Activated gamma-delta T cell treated with anti-CD3 and anti-CD28 coated beads, Interleukin-2, amount 50 U/mL, for 16 hours (primary cell): ENCODE measurements around the gene OGT.
"Not testable (repeated sequence)": the region's sequence is repeated elsewhere in the genome, so short reads cannot be mapped to it uniquely, and the experiment has no call there.

Experiments
- DNase-seq: peaks from one replicate; pipeline ENCODE4 v3.0.0-alpha.2; 2020; ENCODE audit warnings: low read depth

Gene OGT

DNA sequence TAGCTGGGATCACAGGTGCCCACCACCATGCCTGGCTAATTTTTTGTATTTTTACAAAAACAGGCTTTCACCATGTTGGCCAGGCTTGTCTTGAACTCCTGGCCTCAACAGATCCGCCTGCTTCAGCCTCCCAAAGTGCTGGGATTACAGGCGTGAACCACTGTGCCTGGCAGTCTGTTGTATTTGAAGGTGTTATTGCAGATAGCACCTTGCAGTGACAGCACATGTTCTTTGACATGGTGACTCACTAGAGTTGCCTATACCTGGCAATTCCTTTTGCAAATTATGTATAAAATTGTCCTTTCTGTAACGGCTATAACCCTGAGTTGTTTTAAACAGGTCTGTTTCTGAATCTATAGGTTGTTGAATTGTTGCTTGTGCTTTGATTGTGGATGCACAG is 7.9 kb downstream of the OGT start:
- no peak for DNase-seq

DNA sequence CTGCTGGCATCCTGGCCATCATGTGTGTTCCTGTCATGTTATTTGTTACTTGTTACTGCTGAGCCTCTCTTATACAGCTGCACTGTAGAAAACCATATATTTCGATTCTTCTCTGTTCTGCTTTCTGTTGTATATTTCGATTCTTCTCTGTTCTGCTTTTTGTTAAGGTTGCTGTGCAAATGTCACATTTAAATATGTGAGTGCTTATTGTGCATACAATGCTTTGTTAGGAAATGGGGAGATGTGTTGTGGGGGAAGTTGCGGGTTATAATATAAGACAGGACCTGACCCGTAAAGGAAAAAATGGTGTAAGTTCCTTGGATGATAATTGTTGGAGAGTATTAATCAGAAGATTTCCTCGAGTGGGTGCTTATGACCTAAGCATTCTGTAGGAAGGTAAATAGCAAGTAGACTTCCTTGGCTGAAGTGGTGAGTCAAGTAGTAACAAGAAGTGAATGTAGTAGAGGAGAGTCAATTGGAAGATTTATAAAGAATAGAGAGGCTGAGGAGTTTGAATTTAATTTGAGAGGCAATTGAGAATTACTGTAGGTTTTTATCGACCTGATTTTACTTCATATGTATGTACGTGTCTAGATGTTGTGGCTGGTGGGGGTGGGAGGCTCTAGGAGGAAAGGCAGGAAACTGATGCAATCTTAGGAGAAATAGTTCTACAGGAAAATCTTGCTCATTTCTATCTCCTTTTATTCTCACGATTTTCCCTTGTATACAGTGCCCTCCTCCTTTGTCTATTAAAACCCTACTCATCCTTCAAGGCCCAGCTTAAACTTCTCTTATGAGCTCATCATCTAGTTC is 8.5 kb downstream of the OGT start:
- no peak for DNase-seq

GRCh38 chrX:71542411-71542810 is 9.5 kb downstream of the OGT start:
- DNase-seq = no peak

- no peak for DNase-seq
Observed at GRCh38 chrX:71542825-71543224, 9.9 kb downstream of the OGT start.

GRCh38 chrX:71543316-71543715 is 10.4 kb downstream of the OGT start:
- DNase-seq = no peak

GRCh38 chrX:71545364-71545763 is 12.5 kb downstream of the OGT start:
- no peak for DNase-seq

- no peak for DNase-seq
Observed at GRCh38 chrX:71546879-71547278, 14.0 kb downstream of the OGT start.

DNA sequence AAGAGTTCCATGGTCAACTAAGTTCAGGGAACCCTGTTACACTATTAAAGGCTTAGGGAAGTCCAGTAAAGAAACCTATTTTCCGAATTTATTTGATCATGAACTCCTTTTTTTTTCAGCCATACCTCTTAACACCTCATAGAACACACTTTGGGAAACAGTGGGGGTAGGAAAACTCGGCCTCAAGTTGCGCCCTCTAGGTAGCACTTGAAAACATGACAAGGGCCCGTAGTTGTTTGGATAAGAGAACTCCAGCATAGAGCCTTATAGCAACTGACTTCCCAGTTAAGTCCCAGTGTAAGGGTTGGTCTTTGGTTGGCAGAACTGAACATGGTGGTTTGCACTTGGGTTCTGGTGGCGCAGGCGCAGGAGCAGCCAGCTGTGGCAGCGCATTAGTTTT is 14.4 kb downstream of the OGT start:
- no peak for DNase-seq

GRCh38 chrX:71549986-71550385 is 17.1 kb downstream of the OGT start:
- DNase-seq = no peak

GRCh38 chrX:71550578-71550977 is 17.7 kb downstream of the OGT start:
- DNase-seq = no peak

DNA sequence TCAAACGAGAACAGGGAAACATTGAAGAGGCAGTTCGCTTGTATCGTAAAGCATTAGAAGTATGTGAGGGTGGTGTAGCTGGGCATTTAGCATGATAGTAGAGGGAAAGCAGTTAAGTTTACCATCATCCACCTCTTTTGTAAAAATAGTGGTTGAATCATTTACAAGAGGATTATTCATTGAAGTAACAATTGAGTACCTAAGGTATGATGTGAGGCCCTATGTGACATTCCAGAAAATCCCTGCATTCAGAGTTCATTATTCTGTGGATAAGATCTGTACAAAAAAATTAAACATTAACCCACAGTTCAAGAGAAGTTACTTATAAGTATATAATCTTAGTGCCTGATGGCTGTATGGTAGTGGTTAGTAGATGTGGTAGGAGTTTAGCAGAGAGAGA is 23.1 kb downstream of the OGT start:
- DNase-seq = no peak

DNA sequence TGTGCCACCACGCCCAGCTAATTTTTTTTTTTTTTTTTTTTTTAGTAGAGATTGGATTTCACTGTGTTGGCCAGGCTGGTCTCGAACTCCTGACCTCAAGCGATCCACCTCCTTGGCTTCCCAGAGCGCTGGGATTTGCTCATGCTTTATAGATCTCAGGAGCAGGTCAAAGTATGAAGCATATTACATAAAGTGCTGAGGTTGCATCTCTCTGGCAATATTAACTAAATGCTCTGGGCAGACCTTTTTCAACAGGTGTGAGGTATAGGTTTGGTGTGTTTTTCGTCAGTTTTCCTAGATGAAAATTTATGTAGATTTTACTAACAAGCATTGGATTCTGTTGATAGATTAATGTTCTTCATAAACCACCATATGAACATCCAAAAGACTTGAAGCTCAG is 26.0 kb downstream of the OGT start:
- DNase-seq = no peak

- DNase-seq = not testable (repeated sequence)
Observed at GRCh38 chrX:71559773-71560172, 26.9 kb downstream of the OGT start.

- no peak for DNase-seq
Observed at GRCh38 chrX:71563921-71564320, 31.0 kb downstream of the OGT start.

DNA sequence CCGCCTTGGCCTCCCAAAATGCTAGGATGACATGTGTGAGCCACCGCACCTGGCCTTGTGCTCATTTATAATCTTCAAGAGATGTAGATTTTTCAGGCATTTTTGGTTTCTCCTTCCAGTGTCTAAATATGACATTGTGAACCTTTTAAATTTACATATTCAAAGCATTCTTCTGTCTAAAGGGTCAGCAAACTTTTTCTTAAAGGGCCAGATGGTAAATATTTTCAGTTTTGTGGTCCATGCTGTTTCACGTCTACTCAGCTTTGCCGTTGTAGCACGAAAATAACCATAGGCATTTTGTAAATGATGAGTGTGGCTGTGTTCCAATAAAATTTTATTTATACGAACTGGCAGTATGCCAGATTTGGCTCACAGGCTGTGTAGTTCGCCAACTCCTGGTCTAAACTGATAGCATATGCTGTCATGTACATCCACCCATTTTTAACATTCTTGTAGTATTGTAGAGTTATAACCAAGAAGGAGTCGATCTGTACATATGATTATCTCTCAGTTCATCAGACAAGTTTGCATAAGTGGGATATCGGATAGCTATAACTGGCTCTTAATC is 32.7 kb downstream of the OGT start:
- no peak for DNase-seq

GRCh38 chrX:71571390-71571789 is 38.5 kb downstream of the OGT start:
- not testable (repeated sequence) for DNase-seq

- no peak for DNase-seq
Observed at GRCh38 chrX:71573590-71573989, 40.7 kb downstream of the OGT start.

- DNase-seq = no peak
Observed at GRCh38 chrX:71577682-71578081, 44.8 kb downstream of the OGT start.

DNA sequence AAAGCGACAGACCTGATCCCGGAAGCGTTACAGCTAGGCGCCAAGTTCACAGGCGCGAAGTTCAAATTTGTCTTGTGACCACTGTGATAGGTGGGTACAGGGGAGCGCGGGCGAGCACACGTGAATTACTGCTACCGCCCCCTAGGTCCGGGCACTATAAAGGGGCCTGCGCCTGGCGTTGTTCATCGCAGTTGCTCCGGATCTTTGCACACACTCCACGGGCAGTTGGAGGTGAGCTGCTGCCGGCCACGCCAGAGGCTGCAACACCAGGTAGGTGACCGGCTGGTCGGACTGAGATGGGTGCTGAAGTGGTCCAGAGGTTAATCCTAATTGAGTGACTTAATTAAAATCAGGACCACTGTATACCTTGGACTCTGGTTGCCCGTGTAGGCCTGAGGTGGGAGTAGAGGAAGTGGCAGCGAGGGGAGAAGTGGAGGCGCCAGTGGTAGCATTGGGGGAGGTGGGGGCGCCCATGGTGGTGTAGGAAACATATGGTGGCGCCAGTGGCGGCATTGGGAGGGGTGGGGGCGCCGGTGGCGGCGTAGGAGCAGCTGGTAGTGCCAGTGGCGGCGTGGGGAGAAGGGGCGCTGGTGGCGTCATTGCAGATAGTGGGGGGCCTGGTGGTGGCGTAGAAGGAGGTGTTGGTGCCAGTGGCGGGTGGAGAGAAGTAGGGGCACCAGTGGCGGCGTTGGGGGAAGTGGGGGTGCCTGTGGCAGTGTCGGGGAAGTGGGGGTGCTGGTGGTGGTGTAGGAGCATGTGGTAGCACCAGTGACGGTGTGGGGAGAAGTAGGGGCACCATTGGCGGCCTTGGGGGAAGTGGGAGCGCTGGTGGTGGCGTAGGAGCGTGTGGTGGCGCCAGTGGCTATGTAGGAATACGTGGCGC is 45.6 kb downstream of the OGT start, which contains the start of gene GCNA:
TSS of gene GCNA (plus strand) at position 185 of the 883 bp plus-strand sequence. CDS start 2,385 bp downstream, outside the sequence.
- no peak for DNase-seq

DNA sequence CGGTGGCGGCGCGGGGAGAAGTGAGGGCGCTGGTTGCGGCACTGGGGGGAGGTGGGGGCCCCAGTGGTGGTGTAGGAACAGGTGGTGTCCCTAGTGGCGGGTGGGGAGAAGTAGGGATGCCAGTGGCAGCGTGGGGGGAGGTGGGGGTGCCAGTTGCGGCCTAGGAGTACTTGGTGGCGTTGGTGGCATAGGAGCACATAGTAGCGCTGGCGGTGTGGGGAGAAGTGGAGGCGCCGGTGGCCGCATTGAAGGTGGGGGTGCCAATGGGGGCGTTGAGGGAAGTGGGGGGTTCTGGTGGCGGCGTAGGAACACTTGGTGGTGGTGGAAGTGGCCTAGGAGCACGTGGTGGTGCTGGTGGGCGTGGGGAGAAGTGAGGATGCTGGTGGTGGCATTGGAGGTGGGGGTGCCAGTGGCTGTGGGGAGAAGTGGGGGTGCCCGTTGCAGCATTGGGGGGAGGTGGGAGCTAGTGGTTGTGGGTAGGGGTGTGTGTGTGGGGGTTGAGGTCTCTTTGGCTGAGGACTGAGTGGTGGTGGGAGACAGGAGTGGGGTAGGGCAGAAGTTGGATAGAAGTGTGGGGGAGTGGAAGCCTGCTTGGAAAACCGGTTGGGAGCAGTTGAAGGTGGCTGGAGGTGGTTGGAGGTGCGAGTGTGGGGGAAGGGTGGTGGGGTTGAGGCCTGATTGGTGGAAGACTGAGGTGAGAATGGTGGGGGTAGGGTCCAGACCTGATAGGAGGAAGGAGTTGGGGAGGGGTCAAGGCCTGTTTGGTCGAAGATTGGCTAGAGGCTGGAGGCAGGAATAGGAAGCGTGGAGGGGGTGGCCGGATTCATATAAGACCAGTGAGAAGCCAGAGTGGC is 46.5 kb downstream of the OGT start:
- DNase-seq = no peak

DNA sequence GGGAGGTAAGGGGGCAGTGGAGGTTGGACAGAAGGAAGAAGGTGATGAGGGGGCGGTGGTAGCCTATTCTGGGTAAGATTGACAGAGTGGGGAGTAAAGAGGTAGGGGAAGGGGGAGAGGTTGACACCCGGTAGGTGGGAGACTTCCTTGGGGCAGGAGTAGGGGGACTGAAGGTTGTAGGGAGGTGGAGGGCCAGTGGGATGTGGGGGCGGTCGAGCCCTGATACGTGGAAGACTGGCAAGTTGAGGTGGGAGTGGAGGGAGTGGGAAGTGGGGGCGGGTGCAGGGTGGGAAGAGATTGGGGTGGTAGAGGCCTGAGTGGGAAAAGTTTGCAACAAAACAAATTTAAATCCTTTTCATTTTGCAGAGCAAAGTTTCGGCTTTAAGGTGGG is 47.1 kb downstream of the OGT start:
- no peak for DNase-seq

- no peak for DNase-seq
Observed at GRCh38 chrX:71581210-71581609, 48.3 kb downstream of the OGT start.
